Spleen (tissue), 11 donors: Measurements from ENCODE around the gene VEGFB. TPM values are rescaled to one million over a fixed set of nuclear protein-coding genes. Genes with fewer than 3 reads are reported as not detected.

Experiments
- DNase-seq: peaks from one replicate; pipeline ENCODE4 v3.0.0-alpha.2; 2020
- H3K27ac ChIP-seq, 8 donors: fragments of 200-600 bp; sonication (generic) in 7 of 8; 1 replicate in 4 of 8; 2 replicates in 4 of 8; pipeline versions ENCODE4 v1.5.0 to v1.8.0; 2016 to 2021; ENCODE audit warnings: inconsistent platforms in 4 of 8, mild to moderate bottlenecking in 4 of 8, moderate library complexity in 1 of 8
- H3K27me3 ChIP-seq, 7 donors: fragments of 200-600 bp; sonication (generic) in 6 of 7; replicated peaks in 1 of 7; 1 replicate in 4 of 7; 2 replicates in 3 of 7; pipeline versions ENCODE4 v1.5.0 to v1.8.0; 2016 to 2021; ENCODE audit warnings: inconsistent platforms in 3 of 7, mild to moderate bottlenecking in 1 of 7
- H3K36me3 ChIP-seq, 6 donors: fragments of 200-600 bp; sonication (generic) in 5 of 6; 1 replicate in 4 of 6; 2 replicates in 2 of 6; pipeline versions ENCODE4 v1.5.0 to v1.8.0; 2016 to 2021; ENCODE audit warnings: inconsistent platforms in 2 of 6
- H3K4me1 ChIP-seq, 6 donors: fragments of 200-600 bp; sonication (generic) in 5 of 6; 1 replicate in 3 of 6; 2 replicates in 3 of 6; pipeline versions ENCODE4 v1.5.0 to v1.8.0; 2016 to 2021; ENCODE audit warnings: inconsistent platforms in 3 of 6
- H3K4me3 ChIP-seq, 8 donors: fragments of 200-600 bp; sonication (generic) in 7 of 8; 1 replicate in 4 of 8; 2 replicates in 4 of 8; pipeline versions ENCODE4 v1.5.0 to v1.8.0; 2016 to 2021; ENCODE audit warnings: inconsistent platforms in 4 of 8, mild to moderate bottlenecking in 4 of 8, moderate library complexity in 2 of 8
- H3K9me3 ChIP-seq, 8 donors: fragments of 200-600 bp; sonication (generic) in 7 of 8; 1 replicate in 4 of 8; 2 replicates in 4 of 8; pipeline versions ENCODE4 v1.5.0 to v1.8.0; 2016 to 2021; ENCODE audit warnings: inconsistent platforms in 4 of 8
- POLR2A ChIP-seq, 3 donors: fragments of 450-650 bp; IDR thresholded peaks; one replicate each; pipeline ENCODE4 v1.5.1; 2017; ENCODE audit warnings: antibody characterized with exemption in 3 of 3, mild to moderate bottlenecking in 1 of 3
- POLR2AphosphoS5 ChIP-seq, 3 donors: sonication (generic); formaldehyde crosslinking; IDR thresholded peaks; one replicate each; pipeline ENCODE4 v1.5.1; 2017; ENCODE audit warnings: antibody characterized with exemption in 3 of 3
- WGBS, 5 donors: extraction: QIAGEN DNeasy Blood & Tissue Kit in 3 of 5; methylation state at CpG; one replicate each; pipeline versions ENCODE4 v1.1.5 to v1.1.7; 2013 to 2018; 5-methylcytosine and 5-hydroxymethylcytosine counted together
- intact Hi-C: fragments of 100-400 bp; cut with DNase I; formaldehyde crosslinking; loops from one replicate; pipeline ENCODE4 v1.15.0; 2023; ENCODE audit warnings: low total_unique reads
- polyA plus RNA-seq, 3 donors: library from polyadenylated mRNA; stranded (reverse); fragments of 200-250 nt; gene quantifications; one replicate each; pipeline ENCODE4 v1.2.1, GENCODE V29; 2013
- total RNA-seq, 7 donors: library from RNA; depleted of rRNA in 3 of 7; stranded (reverse); fragments of >200 nt in 3 of 7; fragmentation: NEBNext Ultra II Directional in 4 of 7; extraction: Animal tissue kit (Norgen Biotek cat#: 25700) in 4 of 7; gene quantifications; one replicate each; pipeline versions ENCODE4 v1.1.0 to v1.2.1, GENCODE V29; 2016 to 2021
- TF ChIP-seq, protein P1 (sequence below), 11 experiments: fragments of 200-600 bp in 7 of 11; fragments of 450-650 bp in 4 of 11; sonication (generic) in 4 of 11; IDR thresholded peaks in 8 of 11; conservative IDR thresholded peaks in 3 of 11; 1 replicate in 7 of 11; 2 replicates in 4 of 11; pipeline versions ENCODE4 v1.4.0 to v1.8.0; 2016 to 2021; ENCODE audit warnings: antibody characterized with exemption in 11 of 11, inconsistent platforms in 4 of 11, mild to moderate bottlenecking in 1 of 11
- donor health status: healthy with polysubstance abuse.
- donor health status: DM: no; HTN: no; CAD: no; lungs with moderate emphysema.
- donor health status: DM: no; HTN: no; CAD: no.
- donor health status: Bipolar disorder and iron deficiency.
- donor health status: healthy.
- donor health status: DM: no; HTN: no; CAD: no.
- donor health status: DM: yes; HTN: yes; CAD: no.

Gene VEGFB
- total and polyA plus RNA-seq, 10 donors = 38.3 to 103 (median 84.4) TPM

- peaks cover 32 to 60% (median 51%) of the 10 kb centered on the region in 6 donors for H3K4me1 ChIP-seq
- no peaks in the 10 kb centered on the region for H3K27me3 ChIP-seq
- H3K4me3 ChIP-seq = peak overlapping the region in 1 of 8 donors; percentile 89
- 32 to 37% (median 36%) methylated on average over 7 of the region's 7 CpGs for WGBS, 5 donors
- H3K36me3 ChIP-seq = peaks cover 0 to 66% (median 46%) of the 10 kb centered on the region in 6 donors
- TF ChIP-seq POLR2AphosphoS5 (IDR thresholded peaks at IDR 0.05) (peak in 2 of 3 donors; percentile 71 to 93), POLR2A (IDR thresholded peaks at IDR 0.05) (no peak)
- TF ChIP-seq, protein P1, sequence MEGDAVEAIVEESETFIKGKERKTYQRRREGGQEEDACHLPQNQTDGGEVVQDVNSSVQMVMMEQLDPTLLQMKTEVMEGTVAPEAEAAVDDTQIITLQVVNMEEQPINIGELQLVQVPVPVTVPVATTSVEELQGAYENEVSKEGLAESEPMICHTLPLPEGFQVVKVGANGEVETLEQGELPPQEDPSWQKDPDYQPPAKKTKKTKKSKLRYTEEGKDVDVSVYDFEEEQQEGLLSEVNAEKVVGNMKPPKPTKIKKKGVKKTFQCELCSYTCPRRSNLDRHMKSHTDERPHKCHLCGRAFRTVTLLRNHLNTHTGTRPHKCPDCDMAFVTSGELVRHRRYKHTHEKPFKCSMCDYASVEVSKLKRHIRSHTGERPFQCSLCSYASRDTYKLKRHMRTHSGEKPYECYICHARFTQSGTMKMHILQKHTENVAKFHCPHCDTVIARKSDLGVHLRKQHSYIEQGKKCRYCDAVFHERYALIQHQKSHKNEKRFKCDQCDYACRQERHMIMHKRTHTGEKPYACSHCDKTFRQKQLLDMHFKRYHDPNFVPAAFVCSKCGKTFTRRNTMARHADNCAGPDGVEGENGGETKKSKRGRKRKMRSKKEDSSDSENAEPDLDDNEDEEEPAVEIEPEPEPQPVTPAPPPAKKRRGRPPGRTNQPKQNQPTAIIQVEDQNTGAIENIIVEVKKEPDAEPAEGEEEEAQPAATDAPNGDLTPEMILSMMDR (IDR thresholded peaks at IDR 0.05 in 8 of 11, conservative IDR thresholded peaks at IDR 0.05 in 3 of 11) = peak; percentile 65 to 91 (median 82)
- H3K9me3 ChIP-seq = no peaks in the 10 kb centered on the region
- H3K27ac ChIP-seq = peak overlapping the region in 7 of 8 donors; percentile 93 to 99 (median 96)
- peak; percentile 95 for DNase-seq
- intact Hi-C loops = loop anchor here (5.0 kb wide), 1 partner anchor 98 kb away; the partner anchor contains the start of gene CATSPERZ
Measured at GRCh38 chr11:64204464-64204989, 29.9 kb upstream of the VEGFB start.

- H3K27me3 ChIP-seq = no peaks in the 10 kb centered on the region
- 9 to 24% (median 15%) methylated on average over 12 to 27 of the region's 27 CpGs for WGBS, 5 donors
- H3K36me3 ChIP-seq = peaks cover 0 to 66% (median 46%) of the 10 kb centered on the region in 6 donors
- TF ChIP-seq POLR2A (IDR thresholded peaks at IDR 0.05) (no peak), POLR2AphosphoS5 (IDR thresholded peaks at IDR 0.05) (peak; percentile 86 to 91 (median 88))
- TF ChIP-seq, protein P1 (IDR thresholded peaks at IDR 0.05 in 8 of 11, conservative IDR thresholded peaks at IDR 0.05 in 3 of 11) = peak in 3 of 11 experiments; percentile 23 to 27 (median 25)
- peaks cover 32 to 81% (median 53%) of the 10 kb centered on the region in 6 donors for H3K4me1 ChIP-seq
- H3K4me3 ChIP-seq = peak within 1 kb of the TSS; percentile 58 to 89 (median 80)
- H3K9me3 ChIP-seq = no peaks in the 10 kb centered on the region
- peak within 1 kb of the TSS; percentile 84 to 99 (median 96) for H3K27ac ChIP-seq
- DNase-seq = peak; percentile 97
- intact Hi-C loops = no loop called here
Measured at GRCh38 chr11:64206457-64207255, 27.7 kb upstream of the VEGFB start, which contains the start of gene FERMT3. TSS of gene FERMT3 (plus strand) at chr11:64206721. CDS start at chr11:64207365, 644 bp downstream.

DNA sequence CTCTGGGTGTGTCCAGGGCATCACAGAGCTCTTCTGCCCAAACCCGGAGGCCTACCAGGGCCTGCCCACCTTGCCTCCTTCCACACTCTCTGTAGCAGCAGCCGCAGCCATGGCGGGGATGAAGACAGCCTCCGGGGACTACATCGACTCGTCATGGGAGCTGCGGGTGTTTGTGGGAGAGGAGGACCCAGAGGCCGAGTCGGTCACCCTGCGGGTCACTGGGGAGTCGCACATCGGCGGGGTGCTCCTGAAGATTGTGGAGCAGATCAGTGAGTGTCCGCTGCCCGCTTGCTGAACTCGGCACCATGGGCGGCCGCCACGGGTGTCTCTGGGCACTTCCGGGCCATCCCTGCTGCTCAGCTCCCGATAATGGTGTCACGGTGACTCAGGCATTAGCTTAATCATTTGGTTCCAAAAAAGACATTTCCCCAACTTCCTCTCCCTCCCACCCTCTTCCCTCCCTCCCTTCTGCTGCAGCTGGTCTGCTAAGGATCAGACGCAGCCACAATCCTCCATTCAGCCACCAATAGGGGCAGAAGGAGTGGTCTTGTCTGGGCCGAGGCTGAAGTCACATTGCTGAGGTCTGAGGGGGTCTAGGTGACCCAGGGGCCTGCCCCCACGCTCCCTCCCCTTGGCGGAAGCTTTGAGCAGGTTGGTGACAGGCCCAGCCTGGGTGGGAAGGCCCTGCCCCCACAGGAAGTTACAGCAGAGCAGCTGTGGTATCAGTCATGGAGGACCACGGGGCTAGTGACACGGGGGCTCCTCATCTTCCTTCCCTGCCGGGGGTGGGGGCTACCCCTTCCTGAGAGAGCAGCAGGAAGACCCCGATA lies 26.9 kb upstream of the VEGFB start:
- Histone ChIP-seq H3K36me3 (peaks cover 0 to 66% (median 47%) of the 10 kb centered on the region in 6 donors), H3K4me3 (peak overlapping the region; percentile 58 to 89 (median 80)), H3K27me3 (no peaks in the 10 kb centered on the region), H3K9me3 (no peaks in the 10 kb centered on the region), H3K4me1 (peaks cover 32 to 89% (median 57%) of the 10 kb centered on the region in 6 donors), H3K27ac (peak overlapping the region; percentile 84 to 99 (median 96))
- peak in 1 of 3 donors; percentile 20 for TF ChIP-seq POLR2A (IDR thresholded peaks at IDR 0.05)
- TF ChIP-seq, protein P1 (IDR thresholded peaks at IDR 0.05 in 8 of 11, conservative IDR thresholded peaks at IDR 0.05 in 3 of 11) = peak in 2 of 11 experiments; percentile 14 to 17
- peak; percentile 85 to 86 (median 85) for TF ChIP-seq POLR2AphosphoS5 (IDR thresholded peaks at IDR 0.05)
- intact Hi-C loops = no loop called here
- peak; percentile 96 for DNase-seq
- 2 to 6% (median 5%) methylated on average over 12 to 30 of the region's 30 CpGs for WGBS, 5 donors
